Epithelial cell of proximal tubule (primary cell): ENCODE data around the gene SENP3. TPM values are rescaled to one million over a fixed set of nuclear protein-coding genes. Genes with fewer than 3 reads are reported as not detected.

Experiments
- DNase-seq: peaks from one replicate; pipeline ENCODE4 v3.0.0-alpha.2; 2011; ENCODE audit warnings: low read depth
- H3K4me3 ChIP-seq: 2 replicates; pipeline ENCODE4 v1.5.1; 2011; ENCODE audit warnings: low read depth, mild to moderate bottlenecking, low read length
- CTCF ChIP-seq: conservative IDR thresholded peaks from 2 replicates; pipeline ENCODE4 v1.5.1; 2012; ENCODE audit warnings: low read depth, mild to moderate bottlenecking, low read length
- total RNA-seq: library from RNA; depleted of rRNA; stranded (reverse); fragments of >200 nt; gene quantifications from 2 replicates; pipeline ENCODE4 v1.2.3, GENCODE V29; 2015

The SENP3 gene
- total RNA-seq, result 62.9 and 113 TPM in 2 replicates

- no peak for DNase-seq
- peak within 1 kb of the TSS; percentile 89 for H3K4me3 ChIP-seq
- TF ChIP-seq CTCF, result no peak
These were observed at the start of gene SENP3 for GRCh38 chr17:7561589-7562207. SENP3 (plus strand) TSS chr17:7561919; CDS start chr17:7563077, 1,158 bp downstream.

- no peak for DNase-seq
- no peak for TF ChIP-seq CTCF
- no peak overlapping the region for H3K4me3 ChIP-seq
These were observed 49.6 kb upstream of the SENP3 start for GRCh38 chr17:7512105-7512504.

- H3K4me3 ChIP-seq, result no peak overlapping the region
- no peak for DNase-seq
- no peak for TF ChIP-seq CTCF
These were observed 48.7 kb upstream of the SENP3 start for GRCh38 chr17:7512824-7513540.

- DNase-seq, result no peak
- TF ChIP-seq CTCF, result no peak
- no peak overlapping the region for H3K4me3 ChIP-seq
These were observed 47.8 kb upstream of the SENP3 start for GRCh38 chr17:7513850-7514419.

- H3K4me3 ChIP-seq, result no peak overlapping the region
- no peak for TF ChIP-seq CTCF
- no peak for DNase-seq
These were observed 45.7 kb upstream of the SENP3 start for GRCh38 chr17:7515911-7516610.

GRCh38 chr17:7523033-7523432 is 38.7 kb upstream of the SENP3 start:
- no peak for DNase-seq
- no peak overlapping the region for H3K4me3 ChIP-seq
- TF ChIP-seq CTCF, result peak; percentile 61
